Skeletal muscle cell (primary cell): ENCODE measurements around the gene UQCC2.

Source experiments
- DNase-seq: peaks from one replicate; pipeline ENCODE4 v3.0.0-alpha.2; 2010; ENCODE audit warnings: low read depth
- H3K4me3 ChIP-seq: 2 replicates; pipeline ENCODE4 v1.5.1; 2011; ENCODE audit warnings: low read depth, mild to moderate bottlenecking, control low read depth, low read length, moderate library complexity

UQCC2 gene

DNA sequence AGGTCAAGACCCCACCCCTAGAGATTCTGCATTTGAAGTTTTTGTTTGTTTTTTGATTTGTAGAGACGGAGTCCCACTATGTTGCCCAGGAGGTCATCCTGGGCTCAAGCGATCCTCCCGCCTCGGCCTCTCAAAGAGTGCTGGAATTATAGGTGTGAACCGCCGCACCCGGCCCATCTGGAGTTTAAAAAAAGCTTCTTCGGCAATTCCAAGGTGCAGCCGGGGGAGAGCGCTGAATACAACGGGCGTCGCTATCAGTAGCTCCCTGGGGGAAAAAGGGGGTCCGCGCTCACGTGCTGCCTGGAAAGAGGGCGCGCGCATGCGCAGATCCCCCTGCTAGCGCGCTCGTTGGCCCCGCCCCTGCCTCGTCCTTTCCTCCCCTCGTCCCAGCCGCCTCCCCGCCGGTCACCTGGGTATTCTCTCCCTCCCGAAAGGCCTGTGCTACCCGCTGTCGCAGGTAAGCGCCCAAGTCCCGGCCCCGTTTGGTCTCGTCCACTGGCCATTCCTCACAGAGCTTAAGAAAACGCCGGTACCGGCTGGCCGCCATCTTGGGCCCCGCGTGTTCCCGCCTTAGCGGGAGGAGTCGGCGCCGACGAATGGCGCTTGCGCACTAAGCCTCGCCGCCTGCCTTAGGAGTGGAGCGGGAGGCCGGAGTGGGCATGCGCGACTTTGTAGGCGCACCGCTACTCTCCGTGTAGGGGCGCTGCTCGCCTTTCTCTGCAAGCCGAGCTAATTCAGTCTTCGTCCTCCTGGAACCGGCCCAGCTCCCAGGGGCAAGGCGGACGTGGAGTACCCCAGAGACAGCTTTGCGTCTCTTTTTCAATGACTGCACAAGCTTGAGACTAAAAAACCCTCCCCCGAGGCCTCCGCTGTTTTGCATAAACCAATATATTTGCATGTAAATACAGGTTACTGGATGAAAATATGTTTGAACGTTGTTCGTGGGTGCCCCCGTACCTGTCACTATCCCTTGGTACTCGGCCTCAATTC, at the start of gene UQCC2:
Gene UQCC2, minus strand, starts transcription at position 561 of the 990 bp plus-strand sequence. Its CDS starts 14 bp downstream, at position 547.
- DNase-seq = peak; percentile 84
- H3K4me3 ChIP-seq = peak within 1 kb of the TSS; percentile 96

GRCh38 chr6:33759887-33760629, 48.6 kb upstream of the UQCC2 start:
- no peak for DNase-seq

DNA sequence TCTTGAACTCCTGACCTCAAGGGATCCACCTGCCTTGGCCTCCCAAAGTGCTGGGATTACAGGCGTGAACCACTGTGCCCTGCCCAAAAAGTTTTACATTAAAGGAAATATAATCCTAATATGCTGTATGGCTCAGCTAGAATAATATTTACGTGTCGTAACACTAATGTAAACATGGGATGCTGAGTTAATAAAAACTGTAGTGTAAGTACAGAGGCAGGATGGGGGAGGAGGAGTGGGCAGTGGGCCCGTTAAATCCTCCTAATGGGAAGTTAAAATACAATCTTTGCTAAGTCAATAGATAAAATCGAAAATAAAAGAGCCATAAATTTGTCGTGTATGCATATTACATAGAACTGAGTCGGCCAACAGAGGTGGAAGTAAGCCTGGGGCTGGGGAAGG, 47.3 kb upstream of the UQCC2 start:
- no peak overlapping the region for H3K4me3 ChIP-seq
- no peak for DNase-seq

More at GRCh38 chr6:33759887-33760629, 48.6 kb upstream of the UQCC2 start:
- no peak overlapping the region for H3K4me3 ChIP-seq

DNA sequence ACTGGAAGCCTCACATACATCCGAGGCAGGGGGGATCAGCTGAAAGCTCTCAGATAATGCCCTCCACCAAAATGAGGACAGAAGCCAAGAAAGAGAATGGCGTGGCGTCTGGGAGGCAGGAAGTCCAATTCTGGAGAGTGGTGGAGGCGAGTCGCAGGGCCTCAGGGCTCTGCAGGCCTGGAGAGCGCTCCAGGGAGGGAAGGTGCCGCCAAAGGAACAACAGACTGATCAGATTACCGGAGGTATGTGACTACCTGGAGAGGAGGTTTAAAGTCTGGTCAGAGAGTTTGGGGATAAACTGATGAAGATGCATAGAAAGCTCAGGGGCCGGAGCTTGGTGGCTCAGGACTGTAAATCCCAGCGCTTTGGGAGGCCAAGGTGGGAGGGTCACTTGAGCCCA, 46.4 kb upstream of the UQCC2 start:
- no peak for DNase-seq
- H3K4me3 ChIP-seq = no peak overlapping the region

- DNase-seq = no peak
- H3K4me3 ChIP-seq = no peak overlapping the region
Observed at GRCh38 chr6:33757113-33757512, 45.6 kb upstream of the UQCC2 start.

GRCh38 chr6:33756211-33756954, 44.9 kb upstream of the UQCC2 start:
- DNase-seq = no peak

GRCh38 chr6:33755070-33755869, 43.8 kb upstream of the UQCC2 start:
- DNase-seq = no peak
- no peak overlapping the region for H3K4me3 ChIP-seq

More at GRCh38 chr6:33756211-33756954, 44.9 kb upstream of the UQCC2 start:
- H3K4me3 ChIP-seq = no peak overlapping the region

- no peak overlapping the region for H3K4me3 ChIP-seq
Observed at GRCh38 chr6:33754222-33754621, 42.7 kb upstream of the UQCC2 start.

DNA sequence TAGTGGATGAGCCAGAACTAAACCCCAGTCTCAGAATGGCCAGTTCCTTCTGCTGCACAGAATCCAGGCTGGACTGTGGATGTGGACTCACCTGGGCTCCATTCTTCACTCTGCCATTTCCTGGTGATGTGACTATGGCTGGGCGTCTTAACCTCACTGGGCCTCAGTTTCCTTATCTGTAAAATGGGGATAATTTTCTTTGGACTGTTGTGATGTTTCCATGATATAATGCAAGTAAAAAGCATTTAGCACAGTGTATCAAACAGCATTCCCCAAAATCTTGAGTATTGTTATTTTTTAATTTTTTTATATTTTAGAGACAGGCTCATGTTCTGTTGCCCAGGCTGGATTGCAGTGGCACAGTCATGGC, 41.1 kb upstream of the UQCC2 start:
- no peak for DNase-seq
- no peak overlapping the region for H3K4me3 ChIP-seq

More at GRCh38 chr6:33754222-33754621, 42.7 kb upstream of the UQCC2 start:
- DNase-seq = no peak

DNA sequence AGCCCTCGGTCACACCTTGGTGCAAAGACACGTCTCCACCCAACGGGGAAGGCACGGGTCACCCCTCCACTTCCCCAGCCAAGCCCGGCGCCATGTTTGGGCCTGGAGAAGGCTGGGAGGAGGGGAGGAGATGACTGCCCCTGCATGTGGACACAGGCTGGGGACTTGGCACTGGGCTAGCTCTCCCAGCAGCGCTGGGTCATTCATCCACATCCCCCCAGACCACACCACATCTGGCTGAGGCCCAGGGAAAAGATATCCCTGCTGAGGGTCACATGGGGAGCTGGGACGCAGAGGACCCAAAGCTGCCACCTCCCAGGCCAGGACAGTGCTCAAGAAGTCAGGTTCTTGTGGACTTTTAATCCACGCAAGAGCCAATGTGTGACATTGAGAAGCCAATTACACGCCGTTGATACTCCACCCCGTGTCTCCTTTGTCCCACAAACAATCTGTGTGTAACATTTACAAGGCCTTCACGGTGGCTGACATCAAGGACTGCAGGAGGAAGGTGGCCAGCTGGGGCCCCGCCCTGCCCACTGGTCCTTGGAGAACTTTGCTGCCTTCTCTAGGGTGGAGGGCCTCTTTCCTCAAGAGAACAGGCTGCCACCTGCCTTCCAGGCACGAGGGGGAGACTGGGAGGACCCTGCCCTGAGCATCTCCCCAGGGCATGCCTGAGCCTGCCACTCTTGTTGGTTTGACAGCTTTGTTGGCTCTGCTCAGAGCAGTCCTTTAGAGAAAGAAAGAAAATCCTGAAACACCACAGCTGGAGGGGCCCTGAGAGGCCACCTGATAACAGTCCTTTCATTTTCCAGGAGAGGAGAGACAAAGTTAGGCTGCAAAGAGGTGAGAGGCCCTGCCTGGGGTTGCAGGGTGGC, 40.5 kb upstream of the UQCC2 start:
- DNase-seq = no peak

GRCh38 chr6:33750244-33750991, 38.9 kb upstream of the UQCC2 start:
- DNase-seq = peak; percentile 39
- H3K4me3 ChIP-seq = no peak overlapping the region

More for the DNA sequence above, 40.5 kb upstream of the UQCC2 start:
- H3K4me3 ChIP-seq = no peak overlapping the region

DNA sequence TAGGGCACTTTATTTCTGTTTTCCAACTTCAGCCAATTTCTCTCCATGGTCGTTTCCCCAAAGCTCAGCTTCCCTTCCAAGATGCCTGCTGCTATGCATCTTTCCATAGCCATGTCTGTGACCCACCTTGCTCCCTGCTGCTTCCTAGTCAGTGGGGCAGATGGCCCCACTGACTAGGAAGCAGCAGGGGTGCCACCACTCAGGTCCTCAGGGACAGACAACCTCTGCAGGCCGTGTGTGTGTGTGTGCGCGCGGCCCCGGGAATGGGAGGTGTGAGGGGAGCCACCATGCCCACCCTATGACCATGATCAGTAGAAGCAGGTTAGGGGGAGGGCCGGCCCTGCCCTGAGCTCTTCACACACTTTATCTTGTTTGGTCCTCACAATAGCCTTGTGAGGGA, 37.9 kb upstream of the UQCC2 start:
- no peak overlapping the region for H3K4me3 ChIP-seq
- no peak for DNase-seq

GRCh38 chr6:33748841-33749240, 37.3 kb upstream of the UQCC2 start:
- no peak overlapping the region for H3K4me3 ChIP-seq
- no peak for DNase-seq

DNA sequence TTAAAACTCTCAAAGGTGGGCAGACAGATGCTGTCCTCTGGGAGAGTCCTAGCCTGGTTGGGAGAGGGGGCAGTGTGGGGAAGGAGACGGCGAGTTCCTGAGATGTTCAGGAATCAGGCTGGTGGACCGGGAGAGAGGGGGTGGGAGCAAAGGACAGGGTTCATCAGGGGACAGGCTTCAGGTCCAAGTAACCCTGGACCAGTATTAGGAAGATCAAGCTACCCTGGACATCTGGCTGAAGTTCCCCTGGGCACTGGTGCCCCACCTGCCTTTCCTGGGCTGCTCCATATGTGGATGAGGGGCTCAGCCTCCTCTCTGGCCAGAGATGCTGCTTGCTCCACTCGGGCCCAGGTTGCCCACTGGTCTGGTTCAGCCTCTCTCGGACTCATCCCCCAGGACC, 36.3 kb upstream of the UQCC2 start:
- DNase-seq = no peak
- no peak overlapping the region for H3K4me3 ChIP-seq

- H3K4me3 ChIP-seq = peak within 1 kb of the TSS; percentile 57
Observed at GRCh38 chr6:33746651-33747100, 35.2 kb upstream of the UQCC2 start, which contains the start of gene IP6K3. Gene IP6K3, minus strand, starts transcription at chr6:33746905. Its CDS starts 11,429 bp downstream, at chr6:33735476.

DNA sequence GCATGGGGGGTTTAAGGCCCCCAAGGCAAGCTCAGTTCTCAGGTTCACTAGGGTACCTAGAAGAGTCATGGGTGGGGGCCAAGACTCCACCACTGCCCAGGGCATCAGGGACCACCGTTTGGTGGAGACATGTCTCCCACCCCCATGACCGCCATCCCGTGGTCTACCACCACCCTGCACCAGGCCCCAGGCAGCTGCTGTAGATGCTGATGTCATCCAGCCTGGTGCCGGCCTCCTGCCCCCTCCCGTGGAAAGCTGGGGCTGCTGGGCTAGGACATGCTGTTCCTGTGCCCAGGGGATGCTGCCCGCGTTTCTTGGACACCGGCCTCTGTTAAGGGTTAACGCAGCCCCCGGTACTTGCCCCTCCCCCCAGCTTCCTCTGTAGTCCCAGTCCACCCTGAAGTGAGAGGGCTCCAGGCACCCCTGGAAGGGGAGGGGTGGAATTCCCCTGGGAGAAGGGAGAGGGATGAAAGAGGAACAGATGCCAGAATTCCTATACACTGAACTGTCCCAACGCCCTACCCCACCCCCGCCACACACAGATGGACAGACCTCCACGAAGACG, 34.6 kb upstream of the UQCC2 start:
- H3K4me3 ChIP-seq = peak overlapping the region; percentile 57

More at GRCh38 chr6:33746651-33747100, 35.2 kb upstream of the UQCC2 start, which contains the start of gene IP6K3:
- DNase-seq = no peak

DNA sequence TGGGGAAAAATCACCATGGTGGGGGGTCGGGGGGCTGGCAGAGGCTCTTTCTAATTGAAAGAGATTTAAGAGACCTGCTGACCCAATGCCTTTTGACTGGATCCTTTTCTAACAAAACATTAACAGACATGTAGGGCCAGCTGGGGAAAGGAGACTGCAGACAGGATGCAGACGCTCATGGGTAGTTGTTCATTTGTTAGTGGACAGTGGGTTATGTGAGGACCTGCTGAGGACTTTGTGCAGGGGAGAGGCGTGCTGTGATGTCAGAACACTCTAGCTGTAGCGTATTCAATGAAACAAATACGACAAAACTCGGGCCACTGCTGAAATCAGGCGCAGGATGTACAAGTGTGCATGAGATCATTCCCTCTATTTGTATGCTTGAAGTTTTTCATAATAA, 34.0 kb upstream of the UQCC2 start:
- DNase-seq = no peak
- H3K4me3 ChIP-seq = peak overlapping the region; percentile 57

More for the DNA sequence above, 34.6 kb upstream of the UQCC2 start:
- peak; percentile 79 for DNase-seq
